Left cardiac atrium (tissue), 4 donors: ENCODE measurements around the gene SLC24A3. TPM values are rescaled to one million over a fixed set of nuclear protein-coding genes. Genes with fewer than 3 reads are reported as not detected.
A peak's percentile ranks its signal among the peaks of the same experiment; 100 is the strongest.

Experiments used
- ATAC-seq, 2 donors: fragments of 200-7000 bp; cut with Tn5 transposase; one replicate each; pipeline ENCODE4 v1.9.1; 2020; ENCODE audit warnings: mild to moderate bottlenecking in 2 of 2, moderate library complexity in 2 of 2
- DNase-seq: peaks from one replicate; pipeline ENCODE4 v3.0.0-alpha.2; 2020
- intact Hi-C, 2 donors: fragments of 100-400 bp; cut with DNase I; formaldehyde crosslinking; loops; one replicate each; pipeline versions ENCODE4 v1.14.1 to v1.15.1; 2022 to 2023
- total RNA-seq, 2 donors: library from RNA; stranded (reverse); fragmentation: NEBNext Ultra II Directional; extraction: Animal tissue kit (Norgen Biotek cat#: 25700); gene quantifications; one replicate each; pipeline ENCODE4 v1.2.1, GENCODE V29; 2021
- donor health status: DM: no; HTN: yes; CAD: no.
- donor health status: DM: no; HTN: yes; CAD: no; lungs with severe emphysema.
- donor health status: DM: yes; HTN: yes; CAD: no.
- donor health status: Dilated cardiomyopathy.

SLC24A3 gene
- total RNA-seq, 2 donors from 2014 or later: 2.1 to 4.1 TPM

GRCh38 chr20:19723051-19723450 is 510.6 kb downstream of the SLC24A3 start:
- ATAC-seq (no peak), DNase-seq (no peak)
- intact Hi-C loops: no loop called here

- intact Hi-C loops: no loop called here
- no peak for ATAC-seq
These were observed 511.5 kb downstream of the SLC24A3 start for GRCh38 chr20:19723813-19724430.

GRCh38 chr20:19725373-19725772 is 512.9 kb downstream of the SLC24A3 start:
- intact Hi-C loops: no loop called here

More at GRCh38 chr20:19723813-19724430, 511.5 kb downstream of the SLC24A3 start:
- DNase-seq: no peak

GRCh38 chr20:19725814-19726525 is 513.5 kb downstream of the SLC24A3 start:
- DNase-seq (no peak), ATAC-seq (peak in 1 of 2 donors; percentile 82)
- intact Hi-C loops: no loop called here

More at GRCh38 chr20:19725373-19725772, 512.9 kb downstream of the SLC24A3 start:
- no peak for DNase-seq
- no peak for ATAC-seq

GRCh38 chr20:19727251-19727847 is 514.9 kb downstream of the SLC24A3 start:
- no peak for DNase-seq
- ATAC-seq: no peak
- intact Hi-C loops: no loop called here

- intact Hi-C loops: no loop called here
- DNase-seq: no peak
- no peak for ATAC-seq
These were observed 517.2 kb downstream of the SLC24A3 start for GRCh38 chr20:19729672-19730071.

GRCh38 chr20:19730706-19731105 is 518.3 kb downstream of the SLC24A3 start:
- ATAC-seq (no peak), DNase-seq (no peak)
- intact Hi-C loops: no loop called here

- DNase-seq (no peak), ATAC-seq (peak in 1 of 2 donors; percentile 5)
- intact Hi-C loops: loop anchor here in 1 of 2 donors (5.0 kb wide), 1 partner anchor 38 kb away; no protein-coding TSS in a partner anchor
These were observed 522.4 kb downstream of the SLC24A3 start for GRCh38 chr20:19734811-19735210.

GRCh38 chr20:19735446-19735845 is 523.0 kb downstream of the SLC24A3 start:
- intact Hi-C loops: loop anchor here in 1 of 2 donors (5.0 kb wide), 1 partner anchor 38 kb away; no protein-coding TSS in a partner anchor
- ATAC-seq: peak; percentile 97 to 98
- peak; percentile 82 for DNase-seq

GRCh38 chr20:19737025-19737424 is 524.6 kb downstream of the SLC24A3 start:
- peak; percentile 31 to 72 for ATAC-seq
- intact Hi-C loops: loop anchor here in 1 of 2 donors (5.0 kb wide), 1 partner anchor 40 kb away; no protein-coding TSS in a partner anchor

GRCh38 chr20:19738951-19739350 is 526.5 kb downstream of the SLC24A3 start:
- ATAC-seq (no peak), DNase-seq (no peak)
- intact Hi-C loops: loop anchor here in 1 of 2 donors (5.0 kb wide), 1 partner anchor 42 kb away; no protein-coding TSS in a partner anchor

More at GRCh38 chr20:19737025-19737424, 524.6 kb downstream of the SLC24A3 start:
- no peak for DNase-seq

GRCh38 chr20:19739351-19739750 is 526.9 kb downstream of the SLC24A3 start:
- no peak for ATAC-seq
- intact Hi-C loops: loop anchor here in 1 of 2 donors (5.0 kb wide), 1 partner anchor 42 kb away; no protein-coding TSS in a partner anchor
- no peak for DNase-seq

- intact Hi-C loops: loop anchor here in 1 of 2 donors (10.0 kb wide), 1 partner anchor 46 kb away; no protein-coding TSS in a partner anchor
- ATAC-seq: no peak
- DNase-seq: no peak
These were observed 528.1 kb downstream of the SLC24A3 start for GRCh38 chr20:19740512-19740911.

- intact Hi-C loops: loop anchor here in 1 of 2 donors (10.0 kb wide), 1 partner anchor 47 kb away; no protein-coding TSS in a partner anchor
- DNase-seq: no peak
- no peak for ATAC-seq
These were observed 529.5 kb downstream of the SLC24A3 start for GRCh38 chr20:19741924-19742323.

GRCh38 chr20:19742974-19743639 is 530.7 kb downstream of the SLC24A3 start:
- DNase-seq (no peak), ATAC-seq (no peak)
- intact Hi-C loops: loop anchor here in 1 of 2 donors (10.0 kb wide), 1 partner anchor 48 kb away; no protein-coding TSS in a partner anchor

- ATAC-seq (no peak), DNase-seq (no peak)
- intact Hi-C loops: loop anchor here in 1 of 2 donors (10.0 kb wide), 1 partner anchor 49 kb away; no protein-coding TSS in a partner anchor
These were observed 531.2 kb downstream of the SLC24A3 start for GRCh38 chr20:19743640-19743995.

- ATAC-seq (no peak), DNase-seq (no peak)
- intact Hi-C loops: loop anchor here in 1 of 2 donors (10.0 kb wide), 1 partner anchor 50 kb away; no protein-coding TSS in a partner anchor
These were observed 532.7 kb downstream of the SLC24A3 start for GRCh38 chr20:19745106-19745505.

- ATAC-seq (no peak), DNase-seq (no peak)
- intact Hi-C loops: loop anchor here in 1 of 2 donors (10.0 kb wide), 1 partner anchor 51 kb away; no protein-coding TSS in a partner anchor
These were observed 533.1 kb downstream of the SLC24A3 start for GRCh38 chr20:19745584-19745983.

GRCh38 chr20:19746396-19746795 is 534.0 kb downstream of the SLC24A3 start:
- intact Hi-C loops: loop anchor here in 1 of 2 donors (10.0 kb wide), 1 partner anchor 52 kb away; no protein-coding TSS in a partner anchor
- ATAC-seq: no peak

More at GRCh38 chr20:19746396-19746795, 534.0 kb downstream of the SLC24A3 start:
- DNase-seq: no peak
